Activated gamma-delta T cell treated with Interleukin-2 at 50 U/mL for 16 hours (primary cell): ENCODE results near the gene PLPPR1.

Experiments used
- DNase-seq: peaks from one replicate; pipeline ENCODE4 v3.0.0-alpha.2; 2020

Gene PLPPR1

DNA sequence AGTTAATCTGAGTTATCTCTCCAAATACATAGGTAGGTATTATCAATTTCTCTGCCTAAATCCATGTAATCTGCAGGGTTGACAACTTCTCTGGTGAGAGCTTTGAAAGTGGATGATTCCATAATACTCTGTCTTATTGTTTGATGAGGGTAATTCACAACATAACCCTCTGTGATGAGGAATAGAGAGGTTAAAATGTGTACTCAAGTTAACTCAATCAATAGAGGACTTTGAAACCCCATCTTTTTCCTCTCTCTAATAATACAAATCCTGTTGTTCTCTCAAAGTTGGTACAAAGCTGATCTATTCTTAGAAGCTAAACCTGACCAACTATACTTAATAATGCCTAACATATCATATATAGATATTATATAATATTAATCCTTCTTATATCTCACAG, 100.1 kb downstream of the PLPPR1 start:
- DNase-seq, result no peak

DNA sequence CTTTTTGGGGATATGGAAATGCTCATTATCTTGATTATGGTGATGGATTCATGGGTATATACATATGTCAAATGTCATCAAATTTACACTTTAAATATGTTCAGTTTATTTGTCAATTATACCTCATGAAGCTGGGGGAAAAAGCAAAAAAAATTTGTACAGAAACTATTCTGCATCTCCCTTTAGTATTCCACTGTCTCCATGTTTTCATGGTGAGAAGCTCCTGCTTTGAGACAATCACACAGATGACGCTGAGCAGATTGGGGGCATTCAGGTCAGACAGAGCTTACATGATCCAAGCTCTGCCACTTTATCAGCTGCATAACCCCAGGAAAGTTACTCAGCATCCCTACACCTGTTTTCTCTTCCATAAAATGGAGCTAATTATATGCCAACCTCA, 101.5 kb downstream of the PLPPR1 start:
- DNase-seq, result no peak

DNA sequence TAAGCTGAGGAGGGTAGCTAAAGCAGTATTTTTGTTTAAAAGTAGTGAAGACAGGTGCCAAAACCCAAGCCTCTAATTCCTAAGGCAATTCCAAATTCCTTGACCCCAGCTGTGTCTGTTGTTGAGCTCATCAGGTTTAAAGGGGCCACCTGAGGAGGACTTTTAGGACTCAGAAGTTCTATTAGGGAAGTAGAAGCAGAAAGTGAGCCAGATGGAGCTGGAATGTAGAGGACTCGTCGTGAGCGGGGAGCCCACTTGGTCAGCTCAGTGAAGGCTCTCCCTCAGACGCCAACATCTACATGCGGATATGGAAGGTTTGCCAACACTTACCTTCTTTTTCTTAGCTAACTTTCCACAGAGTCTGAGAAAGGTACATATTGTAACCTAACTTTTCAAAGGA, 102.8 kb downstream of the PLPPR1 start:
- no peak for DNase-seq

DNA sequence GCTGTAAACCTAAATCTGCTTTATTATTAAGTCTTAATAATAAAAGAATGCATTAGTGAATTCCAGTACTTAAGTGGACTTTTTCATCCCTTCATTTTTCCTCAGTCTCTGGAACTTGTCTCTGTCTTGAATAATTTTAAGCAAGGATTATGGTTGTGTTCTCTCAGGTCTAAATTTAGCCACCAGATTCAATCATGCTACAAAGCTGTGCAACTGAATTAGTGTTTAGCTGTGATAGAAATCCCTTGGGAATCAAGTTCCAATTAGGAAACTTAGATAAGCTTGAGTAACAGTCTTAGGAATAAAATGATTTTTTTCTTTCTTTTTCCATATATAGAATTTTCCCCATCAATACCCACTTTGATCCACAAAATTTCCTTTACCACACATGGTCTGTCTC, 104.3 kb downstream of the PLPPR1 start:
- DNase-seq, result no peak

DNA sequence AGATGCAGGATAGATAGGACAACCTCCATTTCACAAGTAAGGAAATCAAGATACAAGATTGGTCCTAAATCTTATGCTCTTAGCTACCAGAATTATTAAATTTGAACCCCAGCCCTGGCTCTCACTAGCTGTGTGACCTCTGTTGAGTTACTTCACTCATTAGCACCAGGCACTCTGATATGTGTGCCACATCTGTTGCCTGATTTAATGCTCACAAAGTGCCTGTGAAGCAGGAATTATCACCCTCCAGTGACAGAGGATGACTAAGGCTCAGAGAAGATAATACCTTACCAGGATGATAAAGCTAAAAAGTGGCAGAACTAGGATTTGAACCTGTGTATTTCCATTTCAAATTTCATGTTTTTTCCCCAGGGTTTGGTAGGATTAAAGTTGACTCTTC, 110.0 kb downstream of the PLPPR1 start:
- DNase-seq, result no peak

DNA sequence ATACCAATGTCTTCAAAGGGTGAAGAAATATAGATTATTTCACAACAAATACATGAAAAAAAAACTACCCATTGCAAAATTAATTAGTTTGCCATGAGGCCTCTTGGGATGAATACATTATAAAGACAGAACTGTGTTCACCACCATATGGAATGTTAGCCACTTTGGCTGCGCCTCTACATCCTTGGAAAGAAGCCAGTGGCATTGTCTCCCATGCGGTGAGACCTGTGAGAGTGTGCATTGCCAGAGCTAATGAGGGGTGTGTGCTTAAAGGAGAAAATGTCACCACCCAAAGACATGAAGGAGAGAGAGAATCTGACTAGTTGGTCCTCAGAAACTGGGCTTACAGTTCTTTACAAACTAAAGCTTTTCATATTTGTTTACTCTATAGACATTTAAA, 110.6 kb downstream of the PLPPR1 start:
- DNase-seq, result no peak

- no peak for DNase-seq
Observed at GRCh38 chr9:101140764-101141163, 112.2 kb downstream of the PLPPR1 start.

DNA sequence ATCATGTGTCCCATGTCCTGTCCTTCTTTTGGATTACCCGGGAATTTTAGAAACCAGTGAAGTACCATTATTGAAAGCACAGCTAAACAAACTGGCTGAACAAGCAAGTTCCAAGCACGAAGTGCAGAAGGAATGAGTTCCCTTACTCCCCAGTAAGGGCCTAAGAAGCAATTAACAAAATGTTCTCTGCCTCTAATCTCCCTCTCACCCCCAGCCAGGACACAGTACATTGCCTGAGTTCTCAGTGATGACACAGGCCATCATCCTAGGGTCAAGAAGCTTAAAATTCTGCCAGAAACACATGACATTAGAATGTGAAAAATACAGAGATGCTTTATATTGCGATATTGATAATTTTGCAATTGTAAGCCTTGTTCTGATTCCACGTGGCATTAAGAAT, 118.0 kb downstream of the PLPPR1 start:
- DNase-seq, result no peak

DNA sequence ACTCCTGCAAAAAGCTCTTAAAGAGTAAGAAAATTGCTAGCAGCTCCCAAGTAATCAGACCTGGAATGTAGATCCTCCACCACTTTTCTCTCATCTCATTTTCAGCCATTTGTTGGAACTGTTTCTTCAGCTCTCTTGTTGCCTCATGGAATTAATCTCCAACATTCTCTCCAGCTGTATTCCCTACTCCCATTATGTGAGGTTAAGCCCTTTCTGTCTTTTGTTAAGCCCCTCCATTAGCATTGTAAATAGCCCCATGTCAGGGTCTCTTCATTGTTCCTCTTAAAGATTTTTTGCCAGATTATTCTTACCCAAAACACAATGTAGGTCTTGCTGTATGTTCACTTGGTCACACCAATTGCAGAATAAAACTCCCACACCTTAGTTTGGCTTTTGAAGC, 119.8 kb downstream of the PLPPR1 start:
- DNase-seq, result no peak

GRCh38 chr9:101158361-101158760, 129.8 kb downstream of the PLPPR1 start:
- no peak for DNase-seq

DNA sequence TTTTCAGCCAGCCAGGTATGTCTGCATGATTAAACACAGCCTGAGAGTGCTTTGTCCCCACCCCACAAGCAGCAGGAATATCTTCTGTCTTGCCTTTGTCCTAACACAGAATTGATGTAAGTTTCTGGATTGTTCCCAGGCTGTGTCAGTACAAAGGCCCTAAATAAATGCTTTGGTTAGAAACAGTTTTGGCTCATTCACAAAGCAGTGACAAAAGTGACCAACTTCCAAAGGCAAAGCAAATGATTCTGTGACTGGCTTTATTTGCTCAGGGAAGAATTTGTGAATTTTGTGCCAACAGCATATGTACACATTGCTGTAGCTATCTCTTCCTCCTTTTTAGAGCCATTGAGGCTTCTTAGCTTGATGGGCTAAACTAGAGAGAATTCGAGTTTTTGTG, 133.7 kb downstream of the PLPPR1 start:
- no peak for DNase-seq

DNA sequence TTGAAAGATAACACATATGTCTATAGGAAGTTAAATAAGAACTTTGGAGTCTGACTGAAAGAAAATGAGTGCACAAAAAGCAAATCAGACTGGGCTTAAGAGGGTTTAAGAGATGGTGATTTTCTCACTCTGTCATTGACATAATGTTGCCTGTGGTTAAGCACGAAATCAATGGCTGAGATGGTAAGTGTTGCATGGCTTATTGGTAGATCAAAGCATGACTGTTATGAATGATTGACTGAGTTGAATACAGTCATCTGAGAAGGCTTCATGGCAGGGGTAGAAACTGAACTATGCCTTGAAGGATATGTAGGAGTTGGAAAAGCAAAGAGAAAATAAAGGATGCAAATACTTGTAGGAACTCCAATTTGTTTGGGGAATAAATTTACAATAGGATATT, 136.6 kb downstream of the PLPPR1 start:
- no peak for DNase-seq

GRCh38 chr9:101167490-101168134, 139.1 kb downstream of the PLPPR1 start:
- DNase-seq, result no peak

- no peak for DNase-seq
Observed at GRCh38 chr9:101172616-101173015, 144.1 kb downstream of the PLPPR1 start.

- DNase-seq, result no peak
Observed at GRCh38 chr9:101173907-101174306, 145.4 kb downstream of the PLPPR1 start.

DNA sequence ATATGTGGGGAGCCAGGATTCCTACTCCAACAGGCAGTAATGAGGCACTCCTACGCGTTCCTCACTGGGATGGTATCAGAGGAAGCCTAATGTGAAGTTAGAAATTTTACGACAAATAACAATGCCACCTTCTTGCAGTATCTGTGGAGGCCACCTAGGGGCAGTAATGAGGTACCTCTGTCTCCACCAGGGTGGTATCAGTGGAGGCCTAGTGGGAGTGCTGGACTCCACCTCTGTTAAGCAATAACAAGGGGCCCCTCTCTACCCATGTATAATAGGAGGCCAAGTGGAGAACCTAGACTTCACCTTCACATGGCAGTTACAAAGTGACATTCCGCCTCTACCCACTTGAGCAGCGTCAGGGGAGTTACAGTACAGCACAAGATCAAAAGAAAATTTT, 147.9 kb downstream of the PLPPR1 start:
- no peak for DNase-seq

DNA sequence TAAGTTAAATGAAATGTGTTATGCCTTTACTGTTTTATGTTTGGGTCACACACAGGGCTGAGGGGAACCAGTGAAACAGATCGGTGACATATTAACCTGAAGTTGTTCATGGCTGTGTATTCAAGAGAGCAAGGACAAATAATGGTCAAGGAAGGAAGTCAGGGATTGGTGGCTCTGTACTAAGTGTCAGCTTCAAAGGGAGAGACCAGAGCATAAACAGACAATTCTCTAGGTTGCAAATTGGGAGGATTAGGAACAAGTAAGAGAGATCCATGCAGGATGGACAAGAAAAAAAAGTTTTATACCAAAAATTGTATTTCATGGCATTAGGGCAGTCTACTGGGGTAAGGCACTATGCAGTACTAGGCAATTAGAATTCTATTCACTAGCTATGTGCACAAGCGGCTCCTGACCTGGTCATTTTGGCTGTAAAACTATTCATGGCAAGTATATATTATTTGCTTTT, 156.3 kb downstream of the PLPPR1 start:
- no peak for DNase-seq

- no peak for DNase-seq
Observed at GRCh38 chr9:101191723-101192122, 163.2 kb downstream of the PLPPR1 start.

DNA sequence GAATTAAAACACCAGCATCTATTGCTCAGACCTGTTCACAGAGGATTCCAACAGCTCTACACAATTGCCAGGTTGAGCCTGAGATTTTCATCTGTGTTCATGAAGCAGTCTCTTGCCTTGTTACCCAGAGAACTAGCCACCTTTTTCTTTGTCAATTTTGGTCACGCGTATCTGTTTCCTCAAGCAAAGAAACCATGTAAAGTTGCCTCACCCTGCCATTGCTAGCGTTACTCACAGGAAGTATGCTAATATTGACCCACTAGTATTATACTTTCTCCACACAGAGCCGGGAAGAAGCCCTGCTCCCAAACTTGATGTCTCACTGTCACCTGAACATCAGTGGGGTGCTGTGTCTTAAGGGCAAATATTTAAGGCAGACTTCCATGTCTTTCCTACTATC, 168.5 kb downstream of the PLPPR1 start:
- no peak for DNase-seq

GRCh38 chr9:101200852-101201251, 172.3 kb downstream of the PLPPR1 start:
- DNase-seq, result no peak

- DNase-seq, result no peak
Observed at GRCh38 chr9:101201630-101202029, 173.1 kb downstream of the PLPPR1 start.

GRCh38 chr9:101209670-101210069, 181.1 kb downstream of the PLPPR1 start:
- no peak for DNase-seq

DNA sequence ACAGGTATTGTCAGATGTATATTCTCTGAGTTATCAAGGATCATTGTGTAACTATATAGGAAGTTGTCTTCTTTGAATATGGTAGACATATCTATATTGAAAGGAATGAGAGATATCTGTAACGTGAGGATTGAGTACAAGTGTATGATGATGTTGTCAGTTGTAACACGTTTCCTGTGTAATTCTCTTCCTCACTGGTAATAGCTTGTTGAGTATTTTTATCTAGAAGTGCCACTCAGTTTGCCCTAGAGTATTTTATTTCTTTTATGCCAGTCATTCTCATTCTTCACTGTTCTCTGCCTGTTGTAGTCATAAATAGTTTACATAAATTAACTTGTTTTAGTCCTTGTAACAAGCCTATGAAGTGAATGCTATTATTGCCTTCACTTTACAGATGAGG, 184.1 kb downstream of the PLPPR1 start:
- DNase-seq, result no peak

GRCh38 chr9:101219030-101219429, 190.5 kb downstream of the PLPPR1 start:
- no peak for DNase-seq

GRCh38 chr9:101220341-101220740, 191.8 kb downstream of the PLPPR1 start:
- no peak for DNase-seq

DNA sequence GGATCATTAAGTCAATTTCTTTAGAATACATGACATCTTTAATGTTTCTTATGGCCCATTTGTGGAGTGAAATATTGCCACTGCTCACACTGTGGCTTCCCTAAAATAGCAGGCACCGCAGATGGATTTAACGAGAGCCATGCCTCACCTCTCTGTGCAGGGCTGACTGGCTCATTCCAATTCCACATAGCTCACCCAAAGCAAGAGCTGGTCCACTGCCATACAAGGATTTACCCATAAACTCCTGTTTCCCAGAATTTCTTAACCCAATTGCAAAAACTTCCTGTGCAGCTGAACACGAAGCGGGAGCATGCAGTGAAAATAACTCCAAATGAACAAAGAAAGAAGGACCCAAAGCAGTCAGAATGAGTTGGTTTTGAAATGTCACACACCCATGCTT, 196.7 kb downstream of the PLPPR1 start:
- no peak for DNase-seq
